ENCODE data around the gene VSTM2B. TPM values are rescaled to one million over a fixed set of nuclear protein-coding genes. Genes with fewer than 3 reads are reported as not detected.

Gene VSTM2B
- polyA plus RNA-seq, 3 donors, result not detected

- 0 to 1% (median 1%) methylated on average over 61 to 80 of the region's 80 CpGs for WGBS, 3 donors
- H3K27ac ChIP-seq (ENCODE audit: low read depth, low read length), result no peak overlapping the region
These were observed 622 bp upstream of the VSTM2B start for GRCh38 chr19:29524912-29525831.

DNA sequence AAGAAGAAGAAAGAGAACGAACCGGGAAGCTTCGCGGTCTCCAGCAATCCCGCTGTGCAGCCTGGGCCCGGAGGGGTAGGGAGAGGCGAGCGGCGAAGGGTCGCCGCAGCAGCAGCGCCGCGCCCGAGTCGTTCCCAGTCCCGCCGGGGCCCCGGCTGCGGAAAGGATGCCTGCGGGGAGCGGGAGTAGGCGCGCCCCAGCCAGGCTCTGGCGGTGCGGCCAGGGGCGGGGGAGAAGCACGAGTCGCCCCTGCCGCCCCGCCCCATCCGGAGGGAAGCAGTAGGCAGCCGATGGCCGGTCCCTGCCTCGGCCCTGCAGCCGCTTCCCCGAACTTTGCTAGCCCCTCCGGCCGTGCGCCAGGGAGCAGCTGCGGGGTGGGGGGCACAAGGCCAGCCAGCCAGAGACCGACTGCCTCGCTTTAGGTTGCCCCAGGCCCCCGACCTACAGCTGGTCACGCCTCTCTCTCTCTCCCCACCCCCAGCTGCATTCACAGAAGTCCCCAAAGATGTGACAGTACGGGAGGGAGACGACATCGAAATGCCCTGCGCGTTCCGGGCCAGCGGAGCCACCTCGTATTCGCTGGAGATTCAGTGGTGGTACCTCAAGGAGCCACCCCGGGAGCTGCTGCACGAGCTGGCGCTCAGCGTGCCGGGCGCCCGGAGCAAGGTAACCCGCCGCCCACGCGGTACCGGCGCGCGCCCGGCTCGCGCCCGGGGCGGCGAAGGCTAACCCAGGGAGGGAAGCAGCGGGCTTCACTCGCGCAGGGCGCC, 1.1 kb downstream of the VSTM2B start:
- H3K27ac ChIP-seq (ENCODE audit: low read depth, low read length), result no peak overlapping the region
- 1% methylated on average over 73 to 79 of the region's 79 CpGs for WGBS, 3 donors

- no peak overlapping the region for H3K27ac ChIP-seq (ENCODE audit: low read depth, low read length)
- 13 to 17% (median 14%) methylated on average over 30 to 31 of the region's 31 CpGs for WGBS, 3 donors
These were observed 1.9 kb downstream of the VSTM2B start for GRCh38 chr19:29527500-29528328.

DNA sequence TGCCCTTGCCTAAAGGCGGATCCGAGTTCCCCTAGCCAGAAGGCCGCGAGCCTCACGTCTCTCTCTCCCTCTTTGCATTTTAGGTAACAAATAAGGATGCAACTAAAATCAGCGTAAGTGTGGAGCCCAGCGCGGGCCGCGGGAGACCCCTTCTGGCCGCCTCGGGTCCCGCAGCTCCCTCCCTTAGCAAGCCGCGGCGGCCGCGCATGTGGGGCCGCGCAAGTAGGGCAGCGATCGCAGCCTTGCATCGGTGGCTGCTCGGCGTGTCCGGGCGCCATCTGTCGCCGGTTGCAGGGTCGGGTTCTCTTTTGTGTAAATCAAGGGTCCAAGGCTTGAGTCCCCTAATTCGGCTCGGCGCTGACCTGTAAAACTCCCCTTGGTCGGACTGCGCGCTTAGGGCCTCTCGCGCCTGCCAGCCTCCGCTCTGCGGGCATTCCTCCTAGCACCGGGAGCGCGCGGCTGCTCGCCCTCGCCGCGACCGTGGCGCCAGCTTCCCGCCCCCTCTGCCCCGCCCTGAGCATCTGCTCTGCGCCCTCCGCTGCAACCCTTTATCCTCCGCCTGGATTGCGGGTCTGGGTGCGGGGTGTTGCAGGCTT, 2.7 kb downstream of the VSTM2B start:
- 1% methylated on average over 46 to 57 of the region's 57 CpGs for WGBS, 3 donors

GRCh38 chr19:29528946-29529645, 3.3 kb downstream of the VSTM2B start:
- H3K27ac ChIP-seq (ENCODE audit: low read depth, low read length), result no peak overlapping the region
- 1 to 3% (median 2%) methylated on average over 38 to 39 of the region's 39 CpGs for WGBS, 3 donors

More for the DNA sequence above, 2.7 kb downstream of the VSTM2B start:
- H3K27ac ChIP-seq (ENCODE audit: low read depth, low read length), result no peak overlapping the region

- H3K27ac ChIP-seq (ENCODE audit: low read depth, low read length), result no peak overlapping the region
- 3 to 5% (median 5%) methylated on average over 96 to 100 of the region's 100 CpGs for WGBS, 3 donors
These were observed 4.1 kb downstream of the VSTM2B start for GRCh38 chr19:29529646-29530539.

DNA sequence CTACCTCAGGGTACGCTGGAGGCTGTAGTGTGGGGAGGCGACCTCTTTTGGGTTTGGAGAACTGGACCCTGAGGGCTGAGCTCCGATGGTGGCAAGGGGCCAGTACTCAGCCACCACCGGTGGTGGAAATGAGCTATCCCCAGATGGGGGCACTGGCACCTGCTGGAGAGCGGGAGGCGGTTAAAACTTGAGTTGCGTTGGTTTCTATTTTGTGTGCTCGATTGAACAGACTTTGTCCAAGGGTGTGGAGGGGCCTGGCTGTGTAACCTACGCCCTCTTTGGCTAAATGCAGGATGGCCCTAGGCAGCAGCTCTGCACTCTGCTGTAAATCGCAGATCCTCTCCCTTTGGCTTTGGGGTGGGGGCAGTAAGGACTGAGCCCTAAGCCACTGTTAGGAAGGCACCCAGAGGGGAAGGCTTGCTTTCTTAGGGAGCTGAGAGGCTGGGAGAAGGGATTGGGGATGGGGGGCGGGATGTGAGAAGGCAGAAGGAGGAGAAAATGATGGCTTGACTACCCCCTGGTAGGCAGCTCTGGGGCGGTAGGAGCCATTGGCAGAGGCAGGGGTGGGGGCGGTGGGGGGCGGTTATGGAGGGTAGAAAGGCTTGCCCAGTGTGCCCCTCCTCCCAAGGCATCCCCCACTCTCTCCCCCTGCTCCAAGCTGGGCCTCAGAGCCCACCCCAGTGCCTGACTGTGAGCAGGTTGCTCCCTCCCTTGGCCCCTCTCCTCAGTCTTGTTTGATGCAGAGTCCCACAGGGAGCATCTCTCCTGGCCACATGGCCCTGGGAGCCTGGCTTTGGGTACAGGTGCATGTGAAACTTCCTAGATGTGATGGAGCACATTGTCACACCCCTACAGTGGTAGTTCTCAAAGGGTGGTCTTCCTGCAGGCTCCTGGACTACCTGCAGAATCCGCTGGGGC, 5.0 kb downstream of the VSTM2B start:
- WGBS, 3 donors, result 18 to 31% (median 22%) methylated on average over 13 to 15 of the region's 15 CpGs
- no peak overlapping the region for H3K27ac ChIP-seq (ENCODE audit: low read depth, low read length)

DNA sequence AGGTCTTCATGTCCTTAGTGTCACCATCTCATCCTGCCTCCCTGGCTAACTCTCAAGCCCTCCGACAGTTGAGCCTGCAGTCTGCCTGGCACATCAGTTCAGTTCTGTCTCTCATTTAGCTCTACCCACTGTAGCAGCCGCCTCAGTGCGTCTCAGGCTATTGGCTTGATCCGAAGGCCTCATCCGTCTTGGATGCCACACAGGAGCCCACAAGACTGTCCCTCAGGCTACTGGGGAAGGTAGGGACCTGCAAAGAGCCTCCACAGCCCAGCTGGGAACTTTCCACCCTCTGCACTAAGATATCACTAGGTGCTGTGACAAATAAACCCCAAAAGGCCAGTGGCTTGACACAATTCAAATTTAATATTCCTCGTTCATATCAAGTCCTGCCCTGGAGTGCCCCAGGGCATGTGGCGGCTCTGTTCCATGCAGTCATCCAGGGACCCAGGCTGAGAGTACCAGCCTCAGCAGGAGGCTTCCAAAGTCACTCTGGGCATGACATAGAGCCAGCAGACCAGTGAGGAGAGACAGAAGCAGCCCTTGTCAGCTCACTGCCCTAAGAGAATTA, 5.7 kb downstream of the VSTM2B start:
- WGBS, 3 donors, result 78 to 93% (median 87%) methylated on average over 7 of the region's 7 CpGs
- no peak overlapping the region for H3K27ac ChIP-seq (ENCODE audit: low read depth, low read length)

GRCh38 chr19:29532097-29532496, 6.3 kb downstream of the VSTM2B start:
- no peak overlapping the region for H3K27ac ChIP-seq (ENCODE audit: low read depth, low read length)
- 63 to 76% (median 69%) methylated on average over 8 of the region's 8 CpGs for WGBS, 3 donors

- WGBS, 3 donors, result 76 to 85% (median 81%) methylated on average over 3 of the region's 3 CpGs
- no peak overlapping the region for H3K27ac ChIP-seq (ENCODE audit: low read depth, low read length)
These were observed 7.2 kb downstream of the VSTM2B start for GRCh38 chr19:29532956-29533355.

DNA sequence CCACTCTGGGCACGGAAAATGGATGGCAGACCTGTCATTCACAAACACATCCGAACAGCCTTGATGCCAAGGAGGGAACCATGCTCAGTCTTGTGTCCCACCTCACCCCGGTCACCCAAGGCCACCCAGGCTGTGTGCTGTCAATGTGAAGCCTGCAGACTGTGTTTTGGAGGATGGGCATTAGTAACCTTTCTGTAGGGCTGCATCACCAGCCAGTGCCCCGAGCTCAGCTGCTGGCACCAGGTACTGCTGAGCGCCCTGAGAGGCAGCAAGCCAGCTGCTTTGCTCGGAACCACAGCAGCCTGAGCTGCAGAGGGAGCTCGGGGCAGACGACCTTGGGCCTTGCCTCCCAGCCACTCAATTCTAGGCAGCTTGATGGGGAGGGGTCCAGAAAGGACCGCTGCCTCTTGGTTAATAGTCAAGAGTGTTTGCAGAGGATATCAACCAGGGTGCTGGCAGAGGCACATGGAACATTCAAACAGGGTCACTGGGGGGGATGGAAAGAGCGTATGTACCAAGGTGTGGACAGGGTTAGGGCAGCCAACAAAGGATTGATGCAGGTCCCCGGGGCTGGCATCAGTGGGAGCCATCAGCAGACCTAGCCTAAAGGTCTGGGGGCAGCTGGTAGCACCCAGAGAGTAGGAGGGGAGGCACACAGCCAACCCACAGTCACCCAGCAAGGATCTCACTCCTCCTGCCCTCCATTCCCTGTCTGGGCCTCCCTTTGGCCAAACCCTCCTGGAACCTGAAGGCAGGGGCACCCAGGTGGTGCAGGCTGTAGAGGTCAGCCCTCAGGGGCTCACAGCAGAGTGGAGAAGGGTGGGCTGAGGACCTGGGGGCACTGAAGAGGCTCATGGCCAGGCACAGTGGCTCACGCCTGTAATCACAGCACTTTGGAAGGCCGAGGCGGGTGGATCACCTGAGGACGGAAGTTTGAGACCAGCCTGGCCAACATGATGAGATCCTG, 8.1 kb downstream of the VSTM2B start:
- H3K27ac ChIP-seq (ENCODE audit: low read depth, low read length), result no peak overlapping the region
- 62 to 81% (median 77%) methylated on average over 15 of the region's 15 CpGs for WGBS, 3 donors

DNA sequence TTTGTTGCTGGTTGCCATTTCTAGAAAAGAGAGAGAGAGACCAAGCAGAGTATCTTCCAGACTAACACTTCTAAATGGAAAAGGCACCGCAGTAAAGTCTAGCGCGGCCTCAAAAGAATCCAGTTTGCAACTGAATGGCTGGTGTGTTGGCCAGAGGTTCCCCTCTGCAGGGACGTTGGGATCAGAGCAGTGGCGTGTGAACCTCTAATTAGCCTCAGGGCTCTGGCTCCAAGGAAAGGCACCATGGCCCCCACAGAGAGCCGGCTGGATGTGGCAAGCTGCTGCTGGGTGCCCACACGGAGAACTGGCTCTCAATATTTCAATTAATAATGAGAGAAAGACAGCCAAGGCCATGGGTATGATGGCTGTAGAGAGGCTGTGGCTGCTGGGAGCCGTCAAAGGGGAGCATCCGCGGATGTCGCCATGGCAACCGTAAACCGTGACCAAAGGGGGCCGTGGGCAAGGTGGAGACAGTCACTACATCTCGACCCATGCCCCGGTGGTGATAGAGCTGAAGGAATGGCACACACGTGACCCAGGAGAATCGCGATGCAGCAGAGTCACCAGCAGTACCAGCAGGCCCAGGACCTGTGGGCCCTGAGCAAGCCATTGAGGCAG, 9.5 kb downstream of the VSTM2B start:
- no peak overlapping the region for H3K27ac ChIP-seq (ENCODE audit: low read depth, low read length)
- 43 to 54% (median 54%) methylated on average over 17 to 19 of the region's 19 CpGs for WGBS, 3 donors

DNA sequence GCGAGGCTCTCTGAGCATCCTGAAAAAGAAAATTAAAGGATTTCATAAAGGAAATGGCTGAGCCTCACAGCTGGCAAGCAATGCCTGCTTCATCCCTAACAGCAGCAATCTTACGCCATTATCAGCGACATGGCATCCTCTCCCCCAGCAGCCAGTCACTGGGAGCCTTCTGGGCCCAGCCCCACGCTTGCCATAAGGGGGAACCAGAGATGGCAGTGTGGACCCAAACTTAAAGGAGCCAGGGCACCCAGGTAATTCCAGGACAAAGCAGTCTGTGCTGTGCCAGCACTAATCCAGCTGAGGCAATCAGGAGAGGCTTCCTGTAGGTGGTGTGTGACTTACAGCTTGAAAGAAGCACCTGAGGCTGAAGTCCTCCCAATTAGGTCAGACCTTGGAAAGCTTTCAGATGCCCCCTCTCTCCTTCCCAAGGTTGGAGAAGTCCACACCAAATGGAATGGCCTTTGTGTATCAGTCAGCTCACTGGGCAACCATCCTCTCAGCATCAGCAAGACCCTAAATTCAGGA, 10.3 kb downstream of the VSTM2B start:
- no peak overlapping the region for H3K27ac ChIP-seq (ENCODE audit: low read depth, low read length)
- WGBS, 3 donors, result 69 to 79% (median 73%) methylated on average over 4 of the region's 4 CpGs

DNA sequence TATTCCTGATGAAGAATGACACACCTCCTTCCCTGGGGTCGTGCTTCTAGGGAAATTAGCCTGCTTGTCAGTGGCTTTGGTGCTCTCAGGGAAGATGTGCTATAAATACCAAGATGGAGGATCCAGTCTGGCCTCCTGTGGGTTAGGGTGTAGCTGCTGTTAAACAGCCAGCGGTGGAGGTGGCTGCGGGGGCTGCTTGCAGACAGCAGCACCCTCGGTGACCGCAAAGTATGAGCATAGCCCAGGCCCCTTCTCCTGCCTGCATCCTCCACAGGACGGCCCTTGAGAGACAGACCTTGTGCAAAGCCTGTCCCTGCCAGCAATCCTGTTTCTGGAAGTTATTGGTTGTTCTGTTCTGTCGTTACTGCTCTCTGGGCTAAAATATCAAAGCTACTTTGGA, 11.4 kb downstream of the VSTM2B start:
- WGBS, 3 donors, result 63 to 69% (median 67%) methylated on average over 7 of the region's 7 CpGs
- no peak overlapping the region for H3K27ac ChIP-seq (ENCODE audit: low read depth, low read length)
